GM10266 (cell line): ENCODE results near the gene ZNF574.
A peak's percentile ranks its signal among the peaks of the same experiment; 100 is the strongest.

Experiments used
- DNase-seq: peaks from one replicate; pipeline ENCODE4 v3.0.0; 2012; ENCODE audit errors: extremely low spot score
- CTCF ChIP-seq: IDR thresholded peaks from 2 replicates; pipeline ENCODE4 v1.5.1; 2012; ENCODE audit warnings: mild to moderate bottlenecking, low read depth; ENCODE audit not compliant: control insufficient read depth, insufficient read depth; ENCODE audit errors: missing control alignments

The ZNF574 gene

DNA sequence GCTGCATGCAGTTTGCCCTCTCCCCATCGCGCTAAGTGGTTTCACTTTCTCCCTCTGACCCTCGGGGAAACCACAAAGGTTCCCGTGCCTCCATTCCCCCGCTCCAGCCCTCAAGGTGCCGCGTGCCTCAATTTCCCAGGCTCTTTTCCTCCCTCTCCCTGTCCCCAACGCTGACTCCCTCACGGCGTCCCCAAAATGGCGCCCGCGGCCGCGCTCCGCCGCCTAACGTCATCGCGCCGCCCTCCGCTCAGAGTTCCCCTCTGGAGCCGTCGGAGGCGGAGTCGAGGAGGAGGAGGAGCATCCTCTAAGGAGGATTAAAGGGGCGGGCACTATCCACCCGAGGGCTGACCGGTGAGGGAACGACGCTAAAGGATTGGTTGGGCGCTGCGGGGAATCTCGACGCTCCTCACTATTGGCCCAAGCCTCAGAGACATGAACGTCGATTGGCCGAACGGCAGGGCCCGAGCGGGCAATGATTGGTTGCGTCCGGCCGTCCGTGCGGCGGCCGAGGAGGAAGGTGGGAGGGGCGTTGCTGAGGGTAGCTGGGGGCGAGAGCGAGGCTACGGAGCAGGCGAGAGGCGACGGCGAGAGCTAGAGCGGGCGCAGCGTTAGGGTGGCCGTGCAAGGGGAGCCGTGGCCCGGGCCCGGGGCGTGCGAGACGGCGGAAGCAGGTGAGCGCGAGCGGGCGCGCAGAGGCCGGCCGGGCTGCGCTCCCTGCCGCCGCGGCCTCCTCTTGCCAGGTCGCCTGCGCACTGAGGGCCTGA lies at the start of gene ZNF574:
TSS of gene ZNF574 (plus strand) at position 551 of the 764 bp plus-strand sequence. CDS start 2,441 bp downstream, outside the sequence.
- peak; percentile 99 for DNase-seq
- no peak for TF ChIP-seq CTCF

GRCh38 chr19:42028304-42029216 lies 47.4 kb upstream of the ZNF574 start:
- no peak for DNase-seq
- TF ChIP-seq CTCF, result peak; percentile 64

DNA sequence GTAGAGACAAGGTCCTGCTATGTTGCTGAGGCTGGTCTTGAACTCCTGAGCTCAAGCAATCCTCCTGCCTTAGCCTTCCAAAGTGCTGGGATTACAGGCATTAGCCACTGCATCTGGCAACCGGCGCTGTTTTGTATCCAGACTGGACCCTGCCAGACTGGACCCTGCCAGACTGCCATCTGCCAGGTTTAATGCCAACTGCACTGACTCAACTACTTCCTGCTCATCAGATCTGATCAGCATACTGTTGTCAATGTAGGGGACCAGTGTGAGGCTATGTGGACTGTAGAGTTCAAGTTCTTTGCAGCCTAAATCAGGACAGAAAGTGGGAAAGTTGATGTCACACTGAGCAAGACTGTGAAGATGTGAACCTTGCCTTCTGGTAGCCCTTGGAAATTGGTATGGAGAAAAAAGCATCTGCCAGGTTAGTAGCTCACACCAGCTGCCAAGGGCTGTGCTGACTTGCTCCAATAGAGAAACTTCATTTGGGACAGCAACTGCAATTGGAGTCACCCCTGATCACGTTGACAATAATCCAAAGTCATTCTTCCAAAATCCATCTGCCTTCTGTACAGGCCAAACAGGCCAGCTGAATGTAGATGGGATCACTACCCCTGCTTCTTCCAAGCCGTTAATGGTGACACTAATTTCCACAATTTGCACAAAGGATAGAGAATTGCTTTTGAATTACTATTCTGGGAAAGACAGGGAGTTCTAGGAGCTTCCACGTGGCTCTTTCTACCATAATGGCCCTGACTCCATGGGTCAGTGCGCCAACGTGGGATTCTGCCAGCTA lies 45.1 kb upstream of the ZNF574 start:
- no peak for DNase-seq
- no peak for TF ChIP-seq CTCF

GRCh38 chr19:42032431-42032830 lies 43.5 kb upstream of the ZNF574 start:
- DNase-seq, result no peak
- TF ChIP-seq CTCF, result no peak

DNA sequence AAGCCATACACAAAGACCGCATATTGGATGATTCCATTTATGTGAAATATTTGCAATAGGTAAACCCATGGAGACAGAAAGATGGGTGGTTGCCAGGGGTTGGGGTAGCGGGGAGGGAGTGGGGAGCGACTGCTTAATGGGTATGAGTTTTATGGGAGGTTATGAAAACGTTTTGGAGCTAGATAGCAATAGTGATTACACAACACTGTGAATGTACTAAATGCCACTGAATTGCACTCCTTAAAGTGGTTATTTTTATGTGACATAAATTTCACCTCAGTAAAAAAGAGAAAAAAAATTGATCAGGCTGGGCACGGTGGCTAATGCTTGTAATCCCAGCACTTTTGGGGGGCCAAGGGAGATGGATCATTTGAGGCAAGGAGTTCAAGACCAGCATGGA lies 42.6 kb upstream of the ZNF574 start:
- no peak for TF ChIP-seq CTCF
- no peak for DNase-seq

- DNase-seq, result peak; percentile 87
- TF ChIP-seq CTCF, result peak; percentile 87
Observed at GRCh38 chr19:42034640-42035391, 41.1 kb upstream of the ZNF574 start.
